ENCODE measurements around the gene CFAP410.

GRCh38 chr21:44304011-44304616, 35.1 kb downstream of the CFAP410 start:
- no peak for TF ChIP-seq POLR2A (IDR thresholded peaks at IDR 0.05)
- TF ChIP-seq CTCF (IDR thresholded peaks at IDR 0.05) = no peak

Data from stomach (tissue), 4 donors.